ENCODE results near the gene CBFA2T2. TPM values are rescaled to one million over a fixed set of nuclear protein-coding genes. Genes with fewer than 3 reads are reported as not detected.
A peak's percentile ranks its signal among the peaks of the same experiment; 100 is the strongest.

Gene CBFA2T2
- total RNA-seq, 2 experiments from 2014 or later = 17.9 to 18.6 TPM

GRCh38 chr20:33622705-33623365 is 132.9 kb downstream of the CBFA2T2 start:
- TF ChIP-seq CTCF (IDR thresholded peaks at IDR 0.05) = no peak
- DNase-seq (no peak), ATAC-seq (ENCODE audit: poor library complexity) (no peak)
- intact Hi-C loops (cut with DNase I, micrococcal nuclease) = no loop called here
- H3K27ac ChIP-seq (ENCODE audit: low read depth in 1 of 2, low read length in 2 of 2) = no peak overlapping the region
- H3K27me3 Mint-ChIP-seq = no peaks in the 10 kb centered on the region
- peaks cover 82% of the 10 kb centered on the region for H3K36me3 Mint-ChIP-seq (ENCODE audit: low read depth)
- H3K9me3 ChIP-seq (ENCODE audit: control insufficient read depth in 1 of 2, insufficient read depth in 1 of 2, low read length in 2 of 2) = no peaks in the 10 kb centered on the region
- no peak overlapping the region for H3K27ac Mint-ChIP-seq
- H3K4me3 ChIP-seq (ENCODE audit: low read length) = no peak overlapping the region
- peaks cover 19% of the 10 kb centered on the region for H3K4me1 ChIP-seq (ENCODE audit: insufficient read depth, low read length)
- no peaks in the 10 kb centered on the region for H3K9me3 Mint-ChIP-seq
- ChIA-PET POLR2A (no interaction called here), CTCF (no interaction called here)
- no peak overlapping the region for H3K4me3 Mint-ChIP-seq
- peaks cover 24% of the 10 kb centered on the region for H3K4me1 Mint-ChIP-seq (ENCODE audit: low read depth)
- peaks cover 45% of the 10 kb centered on the region for H3K36me3 ChIP-seq (ENCODE audit: insufficient read depth, low read length)
- no peaks in the 10 kb centered on the region for H3K27me3 ChIP-seq (ENCODE audit: control insufficient read depth in 1 of 2, insufficient read depth in 2 of 2, low read length in 2 of 2)

DNA sequence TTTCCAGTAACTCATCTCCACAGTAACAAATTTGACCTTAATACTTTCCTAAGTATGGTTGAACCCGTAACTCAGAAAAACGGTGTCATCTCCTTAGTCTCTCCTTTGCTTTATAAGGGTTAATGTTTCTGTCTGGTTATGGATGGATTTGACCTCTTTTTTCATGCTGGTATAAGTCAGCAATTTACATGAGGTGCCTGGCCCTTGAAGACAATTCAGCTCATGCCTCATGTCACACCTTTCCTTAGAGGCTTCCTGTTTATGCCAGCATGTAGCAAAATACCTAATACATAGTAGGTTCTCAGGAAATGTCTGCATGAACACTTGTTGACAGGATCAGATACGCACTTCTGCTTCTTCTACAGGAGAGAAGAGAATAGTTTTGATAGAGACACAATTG is 134.5 kb downstream of the CBFA2T2 start:
- DNase-seq (peak in 4 of 14 experiments; percentile 11 to 66 (median 34)), ATAC-seq (ENCODE audit: poor library complexity) (no peak)
- H3K27ac ChIP-seq (ENCODE audit: low read depth in 1 of 2, low read length in 2 of 2) = no peak overlapping the region
- H3K4me3 ChIP-seq (ENCODE audit: low read length) = no peak overlapping the region
- peak overlapping the region; percentile 54 for H3K27ac Mint-ChIP-seq
- no peaks in the 10 kb centered on the region for H3K9me3 ChIP-seq (ENCODE audit: control insufficient read depth in 1 of 2, insufficient read depth in 1 of 2, low read length in 2 of 2)
- H3K27me3 ChIP-seq (ENCODE audit: control insufficient read depth in 1 of 2, insufficient read depth in 2 of 2, low read length in 2 of 2) = no peaks in the 10 kb centered on the region
- H3K27me3 Mint-ChIP-seq = no peaks in the 10 kb centered on the region
- H3K9me3 Mint-ChIP-seq = no peaks in the 10 kb centered on the region
- H3K36me3 Mint-ChIP-seq (ENCODE audit: low read depth) = peaks cover 86% of the 10 kb centered on the region
- ChIA-PET POLR2A (no interaction called here), CTCF (no interaction called here)
- peaks cover 19% of the 10 kb centered on the region for H3K4me1 ChIP-seq (ENCODE audit: insufficient read depth, low read length)
- no peak overlapping the region for H3K4me3 Mint-ChIP-seq
- peaks cover 24% of the 10 kb centered on the region for H3K4me1 Mint-ChIP-seq (ENCODE audit: low read depth)
- TF ChIP-seq CTCF (IDR thresholded peaks at IDR 0.05) = no peak
- peaks cover 58% of the 10 kb centered on the region for H3K36me3 ChIP-seq (ENCODE audit: insufficient read depth, low read length)
- intact Hi-C loops (cut with DNase I, micrococcal nuclease) = no loop called here

GRCh38 chr20:33626190-33626589 is 136.3 kb downstream of the CBFA2T2 start:
- Histone ChIP-seq H3K9me3 (ENCODE audit: control insufficient read depth in 1 of 2, insufficient read depth in 1 of 2, low read length in 2 of 2) (no peaks in the 10 kb centered on the region), H3K4me1 (ENCODE audit: insufficient read depth, low read length) (peaks cover 19% of the 10 kb centered on the region), H3K27ac (ENCODE audit: low read depth in 1 of 2, low read length in 2 of 2) (no peak overlapping the region), H3K4me3 (ENCODE audit: low read length) (no peak overlapping the region), H3K27me3 (ENCODE audit: control insufficient read depth in 1 of 2, insufficient read depth in 2 of 2, low read length in 2 of 2) (no peaks in the 10 kb centered on the region), H3K36me3 (ENCODE audit: insufficient read depth, low read length) (peaks cover 69% of the 10 kb centered on the region)
- no peak overlapping the region for H3K4me3 Mint-ChIP-seq
- POLR2A ChIA-PET = no interaction called here
- ATAC-seq (ENCODE audit: poor library complexity) (no peak), DNase-seq (no peak)
- H3K27me3 Mint-ChIP-seq = no peaks in the 10 kb centered on the region
- intact Hi-C loops (cut with DNase I, micrococcal nuclease) = no loop called here
- CTCF ChIA-PET = no interaction called here
- no peaks in the 10 kb centered on the region for H3K9me3 Mint-ChIP-seq
- peaks cover 93% of the 10 kb centered on the region for H3K36me3 Mint-ChIP-seq (ENCODE audit: low read depth)
- no peak for TF ChIP-seq CTCF (IDR thresholded peaks at IDR 0.05)
- H3K4me1 Mint-ChIP-seq (ENCODE audit: low read depth) = peaks cover 24% of the 10 kb centered on the region
- no peak overlapping the region for H3K27ac Mint-ChIP-seq

Data from CD4-positive, alpha-beta T cell (primary cell).